PC-9 (cell line): ENCODE data around the gene FBXW7. TPM values are rescaled to one million over a fixed set of nuclear protein-coding genes. Genes with fewer than 3 reads are reported as not detected.
A peak's percentile ranks its signal among the peaks of the same experiment; 100 is the strongest.

Experiments used
- BruUV-seq: library from RNA; stranded (reverse); fragments of 400-500 nt; replicated peaks from 2 replicates; lab custom pipeline; 2021; lab: Mats Ljungman, UMichigan
- CTCF ChIA-PET: fragments of 300-600 bp; sonication (Branson Sonifier 250); formaldehyde crosslinking; loops from one replicate; lab custom pipeline; 2022; ENCODE audit warnings: antibody characterized with exemption; lab: Charles Lee
- POLR2A ChIA-PET: fragments of 300-600 bp; sonication (Branson Sonifier 250); formaldehyde crosslinking; loops from one replicate; lab custom pipeline; 2022; ENCODE audit warnings: antibody characterized with exemption; ENCODE audit not compliant: unreplicated experiment; lab: Charles Lee
- DNase-seq, 2 experiments: peaks; one replicate each; pipeline versions ENCODE4 v3.0.0 to v3.0.0-alpha.2; 2015 to 2022; ENCODE audit warnings: mixed read lengths in 1 of 2
- H2AFZ ChIP-seq: fragments of 200-600 bp; sonication (generic); 2 replicates; pipeline ENCODE4 v1.8.1; 2017; ENCODE audit warnings: antibody characterized with exemption
- H3F3A ChIP-seq: fragments of 200-600 bp; sonication (generic); 2 replicates; pipeline ENCODE4 v1.8.1; 2017; ENCODE audit warnings: antibody characterized with exemption, mild to moderate bottlenecking, low read depth; ENCODE audit not compliant: insufficient read depth
- H3K27ac ChIP-seq: fragments of 200-600 bp; sonication (generic); 2 replicates; pipeline ENCODE4 v1.6.1; 2016; ENCODE audit warnings: mixed run types
- H3K27me3 ChIP-seq: fragments of 200-600 bp; sonication (generic); 2 replicates; pipeline ENCODE4 v1.6.1; 2016; ENCODE audit warnings: low read depth, mixed run types; ENCODE audit not compliant: insufficient read depth
- H3K36me3 ChIP-seq: fragments of 200-600 bp; sonication (generic); 2 replicates; pipeline ENCODE4 v1.6.1; 2016; ENCODE audit warnings: low read depth, mixed run types
- H3K4me1 ChIP-seq: fragments of 200-600 bp; sonication (generic); replicated peaks from 2 replicates; pipeline ENCODE4 v1.6.1; 2016; ENCODE audit warnings: mixed run types; ENCODE audit not compliant: insufficient read depth
- H3K4me2 ChIP-seq: fragments of 200-600 bp; sonication (generic); 2 replicates; pipeline ENCODE4 v1.6.1; 2017; ENCODE audit warnings: mixed run types
- H3K4me3 ChIP-seq: fragments of 200-600 bp; sonication (generic); 2 replicates; pipeline ENCODE4 v1.6.1; 2016; ENCODE audit warnings: mixed run types
- H3K79me2 ChIP-seq: fragments of 200-600 bp; sonication (generic); 2 replicates; pipeline ENCODE4 v1.6.1; 2017; ENCODE audit warnings: low read depth, mixed run types
- H3K9me2 ChIP-seq: fragments of 200-600 bp; sonication (generic); 2 replicates; pipeline ENCODE4 v1.8.1; 2017; ENCODE audit warnings: mild to moderate bottlenecking; ENCODE audit not compliant: insufficient read depth
- H3K9me3 ChIP-seq: fragments of 200-600 bp; sonication (generic); 2 replicates; pipeline ENCODE4 v1.8.1; 2016; ENCODE audit warnings: low read depth; ENCODE audit not compliant: insufficient read depth
- H4K20me1 ChIP-seq: fragments of 200-600 bp; sonication (generic); 2 replicates; pipeline ENCODE4 v1.8.1; 2017; ENCODE audit not compliant: insufficient read depth
- EZH2 ChIP-seq: fragments of 200-600 bp; sonication (generic); IDR thresholded peaks from 2 replicates; pipeline ENCODE4 v1.8.0; 2017; ENCODE audit warnings: antibody characterized with exemption, low read depth
- intact Hi-C: fragments of 100-400 bp; cut with micrococcal nuclease; formaldehyde crosslinking; loops from one replicate; pipeline ENCODE4 v1.10.0; 2022; ENCODE audit not compliant: unreplicated experiment
- total RNA-seq: library from RNA; stranded (reverse); gene quantifications from 2 replicates; pipeline ENCODE4 v1.2.3, GENCODE V29; 2021
- TF ChIP-seq, protein P1 (sequence below): fragments of 200-600 bp; sonication (generic); conservative IDR thresholded peaks from 2 replicates; pipeline ENCODE4 v1.6.1; 2017; ENCODE audit warnings: mixed run types, antibody characterized with exemption, mild to moderate bottlenecking, moderate library complexity

The FBXW7 gene
- total RNA-seq, 1 experiment from 2014 or later: 30.2 TPM

DNA sequence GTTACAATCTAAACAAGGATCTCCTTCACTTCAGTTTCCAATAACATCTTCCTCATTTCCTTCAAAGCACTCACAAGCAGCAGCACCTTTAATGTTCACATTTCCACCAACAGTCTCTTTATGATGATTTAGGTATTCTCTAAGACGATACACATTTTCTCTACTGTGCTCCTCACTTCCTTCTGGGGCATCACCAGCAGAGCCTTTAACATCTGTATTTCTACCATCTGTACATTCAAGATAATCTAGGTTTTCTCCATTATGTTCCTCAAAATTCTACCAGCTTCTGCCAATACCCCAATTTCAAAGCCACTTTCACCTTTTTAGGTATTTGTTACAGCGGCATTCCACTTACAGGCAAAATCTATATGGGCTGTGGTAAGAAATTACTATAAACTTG, 80.6 kb downstream of the FBXW7 start:
- no peaks in the 10 kb centered on the region for H3K27me3 ChIP-seq
- no peak overlapping the region for H3K4me2 ChIP-seq
- BruUV-seq: no TSS peak
- no peak overlapping the region for H3K4me3 ChIP-seq
- H4K20me1 ChIP-seq: peaks cover 8% of the 10 kb centered on the region; the same call in 1 of the 2 replicates
- ChIA-PET CTCF (interaction anchor here (0.6 kb wide), 1 partner anchor 710 kb away, joined by 3 read pairs; no protein-coding TSS in a partner anchor), POLR2A (interaction anchor here (0.6 kb wide), 1 partner anchor 571 kb away, joined by 4 read pairs; no protein-coding TSS in a partner anchor)
- H2AFZ ChIP-seq: no peak overlapping the region
- no peaks in the 10 kb centered on the region for H3K9me3 ChIP-seq
- TF ChIP-seq, protein P1, sequence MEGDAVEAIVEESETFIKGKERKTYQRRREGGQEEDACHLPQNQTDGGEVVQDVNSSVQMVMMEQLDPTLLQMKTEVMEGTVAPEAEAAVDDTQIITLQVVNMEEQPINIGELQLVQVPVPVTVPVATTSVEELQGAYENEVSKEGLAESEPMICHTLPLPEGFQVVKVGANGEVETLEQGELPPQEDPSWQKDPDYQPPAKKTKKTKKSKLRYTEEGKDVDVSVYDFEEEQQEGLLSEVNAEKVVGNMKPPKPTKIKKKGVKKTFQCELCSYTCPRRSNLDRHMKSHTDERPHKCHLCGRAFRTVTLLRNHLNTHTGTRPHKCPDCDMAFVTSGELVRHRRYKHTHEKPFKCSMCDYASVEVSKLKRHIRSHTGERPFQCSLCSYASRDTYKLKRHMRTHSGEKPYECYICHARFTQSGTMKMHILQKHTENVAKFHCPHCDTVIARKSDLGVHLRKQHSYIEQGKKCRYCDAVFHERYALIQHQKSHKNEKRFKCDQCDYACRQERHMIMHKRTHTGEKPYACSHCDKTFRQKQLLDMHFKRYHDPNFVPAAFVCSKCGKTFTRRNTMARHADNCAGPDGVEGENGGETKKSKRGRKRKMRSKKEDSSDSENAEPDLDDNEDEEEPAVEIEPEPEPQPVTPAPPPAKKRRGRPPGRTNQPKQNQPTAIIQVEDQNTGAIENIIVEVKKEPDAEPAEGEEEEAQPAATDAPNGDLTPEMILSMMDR: no peak
- TF ChIP-seq EZH2: no peak
- intact Hi-C loops: loop anchor here (2.0 to 10.0 kb wide), 3 partner anchors 47 to 389 kb away; no protein-coding TSS in a partner anchor
- H3K9me2 ChIP-seq: no peaks in the 10 kb centered on the region
- no peak overlapping the region for H3K27ac ChIP-seq
- H3K4me1 ChIP-seq: no peaks in the 10 kb centered on the region; the same call in 1 of the 2 replicates
- no peaks in the 10 kb centered on the region for H3K36me3 ChIP-seq
- peaks cover 39% of the 10 kb centered on the region for H3K79me2 ChIP-seq
- DNase-seq: no peak
- H3F3A ChIP-seq: no peaks in the 10 kb centered on the region; the same call in 1 of the 2 replicates

DNA sequence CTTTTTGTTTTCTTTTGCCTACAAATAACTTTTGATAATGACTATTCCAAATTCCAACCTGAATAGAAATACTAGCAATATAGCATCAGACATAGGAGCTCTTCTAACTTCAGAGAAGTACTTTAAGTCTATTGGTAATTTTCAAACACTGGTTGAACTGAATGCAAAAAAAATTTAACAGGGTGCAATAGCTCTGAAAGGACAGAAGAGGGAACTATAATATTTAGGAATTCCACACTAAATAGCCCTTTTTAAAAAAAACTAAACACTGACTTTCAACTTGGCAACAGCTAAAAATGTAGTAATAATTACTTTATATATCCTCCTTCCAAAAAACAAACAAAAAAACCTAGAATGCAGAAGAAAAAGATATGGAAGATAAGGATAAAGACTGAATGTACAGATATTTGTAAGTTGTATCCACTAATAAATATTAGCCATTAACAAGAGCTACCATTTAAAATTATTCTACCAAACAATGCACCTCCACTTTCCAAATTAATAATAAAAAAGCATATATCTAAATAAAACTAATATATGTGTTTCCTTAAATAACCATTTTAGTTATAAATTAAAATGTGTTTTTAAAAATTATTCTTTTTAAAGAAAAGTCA, 81.4 kb downstream of the FBXW7 start:
- Histone ChIP-seq H3K4me2 (no peak overlapping the region), H3K9me3 (no peaks in the 10 kb centered on the region), H3K79me2 (peaks cover 35% of the 10 kb centered on the region), H3K9me2 (no peaks in the 10 kb centered on the region), H2AFZ (no peak overlapping the region), H4K20me1 (peaks cover 8% of the 10 kb centered on the region; the same call in 1 of the 2 replicates), H3K27me3 (no peaks in the 10 kb centered on the region), H3K27ac (no peak overlapping the region), H3K4me1 (no peaks in the 10 kb centered on the region; the same call in 1 of the 2 replicates), H3K4me3 (no peak overlapping the region), H3K36me3 (no peaks in the 10 kb centered on the region), H3F3A (no peaks in the 10 kb centered on the region; the same call in 1 of the 2 replicates)
- DNase-seq: no peak
- TF ChIP-seq EZH2: no peak
- TF ChIP-seq, protein P1: peak; percentile 70
- CTCF ChIA-PET: interaction anchor here (1.3 kb wide), 1 partner anchor 629 kb away, joined by 3 read pairs; no protein-coding TSS in a partner anchor
- BruUV-seq: no TSS peak
- POLR2A ChIA-PET: interaction anchor here (0.6 to 0.8 kb wide), 3 partner anchors 328 to 1269 kb away, joined by 4 to 22 read pairs (median 7); no protein-coding TSS in a partner anchor
- intact Hi-C loops: loop anchor here (1.0 to 10.0 kb wide), 4 partner anchors 46 to 390 kb away; no protein-coding TSS in a partner anchor

DNA sequence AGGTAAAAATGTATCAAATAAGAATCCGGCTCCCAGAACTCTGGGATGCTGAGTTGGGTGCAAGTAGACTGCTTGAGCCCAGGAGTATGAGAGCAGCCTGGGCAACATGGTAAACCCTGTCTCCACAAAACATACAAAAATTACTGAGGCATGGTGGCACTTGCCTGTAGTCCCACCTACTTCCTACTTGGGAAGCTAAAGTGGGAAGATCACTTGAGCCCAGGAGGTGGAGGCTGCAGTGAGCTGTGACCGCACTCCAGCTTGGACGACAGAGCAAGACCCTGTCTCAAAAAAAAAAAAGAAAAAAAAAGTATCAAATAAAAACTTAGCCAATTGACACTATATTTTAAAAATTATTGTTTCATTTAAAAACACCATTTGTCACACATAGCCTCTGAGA, 84.4 kb downstream of the FBXW7 start:
- intact Hi-C loops: loop anchor here (10.0 kb wide), 1 partner anchor 393 kb away; no protein-coding TSS in a partner anchor
- Histone ChIP-seq H3K4me2 (no peak overlapping the region), H4K20me1 (peaks cover 8% of the 10 kb centered on the region; the same call in 1 of the 2 replicates), H3K27ac (no peak overlapping the region), H3K9me3 (no peaks in the 10 kb centered on the region), H3K27me3 (no peaks in the 10 kb centered on the region), H3K79me2 (peaks cover 32% of the 10 kb centered on the region), H3K9me2 (no peaks in the 10 kb centered on the region), H3F3A (no peaks in the 10 kb centered on the region), H3K4me3 (no peak overlapping the region), H2AFZ (no peak overlapping the region), H3K4me1 (no peaks in the 10 kb centered on the region), H3K36me3 (no peaks in the 10 kb centered on the region)
- CTCF ChIA-PET: interaction anchor here (0.7 kb wide), 1 partner anchor 20 kb away, joined by 3 read pairs; no protein-coding TSS in a partner anchor
- TF ChIP-seq, protein P1: no peak
- TF ChIP-seq EZH2: no peak
- POLR2A ChIA-PET: no interaction called here
- DNase-seq: no peak
- no TSS peak for BruUV-seq
